HepG2 (cell line): ENCODE measurements around the gene AGER. TPM values are rescaled to one million over a fixed set of nuclear protein-coding genes. Genes with fewer than 3 reads are reported as not detected.
A peak's percentile ranks its signal among the peaks of the same experiment; 100 is the strongest.

Source experiments
- ATM ChIP-seq: fragments of 450-650 bp; IDR thresholded peaks from 2 replicates; pipeline ENCODE4 v1.7.1; 2017; ENCODE audit warnings: mild to moderate bottlenecking, borderline replicate concordance
- CBFB ChIP-seq: sonication (generic); formaldehyde crosslinking; IDR thresholded peaks from 2 replicates; pipeline ENCODE4 v1.4.0; 2020; ENCODE audit warnings: missing genetic modification reagents
- CEBPG ChIP-seq: IDR thresholded peaks from 2 replicates; pipeline ENCODE4 v1.6.1; 2016
- DR1 ChIP-seq: sonication (generic); formaldehyde crosslinking; IDR thresholded peaks from 2 replicates; pipeline ENCODE4 v1.8.0; 2021; ENCODE audit warnings: mild to moderate bottlenecking, missing genetic modification reagents, inconsistent platforms
- ELF3 ChIP-seq: IDR thresholded peaks from 2 replicates; pipeline ENCODE4 v1.6.1; 2016; ENCODE audit warnings: missing genetic modification reagents, missing compliant biosample characterization
- IKZF1 ChIP-seq: fragments of 450-650 bp; IDR thresholded peaks from 2 replicates; pipeline ENCODE4 v1.7.1; 2016
- KDM2A ChIP-seq: sonication (generic); formaldehyde crosslinking; IDR thresholded peaks from 2 replicates; pipeline ENCODE4 v1.4.0; 2020; ENCODE audit warnings: low read depth, missing genetic modification reagents, borderline replicate concordance
- MATR3 ChIP-seq: sonication (generic); formaldehyde crosslinking; IDR thresholded peaks from 2 replicates; pipeline ENCODE4 v1.4.0; 2020; ENCODE audit warnings: missing genetic modification reagents
- MIER3 ChIP-seq: IDR thresholded peaks from 2 replicates; pipeline ENCODE4 v1.6.1; 2016; ENCODE audit warnings: missing compliant biosample characterization, borderline replicate concordance
- MTA1 ChIP-seq: sonication (generic); formaldehyde crosslinking; IDR thresholded peaks from 2 replicates; pipeline ENCODE4 v1.4.0; 2020; ENCODE audit warnings: missing genetic modification reagents, mild to moderate bottlenecking, borderline replicate concordance
- MXI1 ChIP-seq: IDR thresholded peaks from 3 replicates; pipeline ENCODE4 v1.6.1; 2012; ENCODE audit warnings: low read depth, low read length, inconsistent platforms, borderline replicate concordance
- PHB2 ChIP-seq: fragments of 450-650 bp; IDR thresholded peaks from 2 replicates; pipeline ENCODE4 v1.6.1; 2018; ENCODE audit not compliant: partially characterized antibody
- PHF8 ChIP-seq: sonication (generic); formaldehyde crosslinking; IDR thresholded peaks from 2 replicates; pipeline ENCODE4 v1.5.0; 2020; ENCODE audit warnings: missing genetic modification reagents
- RFXANK ChIP-seq: IDR thresholded peaks from 2 replicates; pipeline ENCODE4 v1.6.1; 2016
- SETDB1 ChIP-seq: sonication (generic); formaldehyde crosslinking; IDR thresholded peaks from 2 replicates; pipeline ENCODE4 v1.5.1; 2020; ENCODE audit warnings: missing genetic modification reagents, mild to moderate bottlenecking, borderline replicate concordance
- SRY ChIP-seq: sonication (generic); formaldehyde crosslinking; IDR thresholded peaks from 2 replicates; pipeline ENCODE4 v1.8.0; 2022; ENCODE audit warnings: mild to moderate bottlenecking, missing genetic modification reagents
- TGIF2 ChIP-seq: IDR thresholded peaks from 2 replicates; pipeline ENCODE4 v1.6.1; 2016; ENCODE audit warnings: control low read depth, missing compliant biosample characterization
- ZFP90 ChIP-seq: sonication (generic); formaldehyde crosslinking; IDR thresholded peaks from 2 replicates; pipeline ENCODE4 v1.8.0; 2022; ENCODE audit warnings: missing genetic modification reagents, mild to moderate bottlenecking, inconsistent platforms, borderline replicate concordance
- ZMAT3 ChIP-seq: sonication (generic); formaldehyde crosslinking; conservative IDR thresholded peaks from 2 replicates; pipeline ENCODE4 v1.7.0; 2021; ENCODE audit warnings: missing genetic modification reagents
- ZMYM3 ChIP-seq: sonication (generic); formaldehyde crosslinking; IDR thresholded peaks from 2 replicates; pipeline ENCODE4 v1.5.1; 2020; ENCODE audit warnings: mild to moderate bottlenecking, missing genetic modification reagents
- ZMYM4 ChIP-seq: sonication (generic); formaldehyde crosslinking; IDR thresholded peaks from 2 replicates; pipeline ENCODE4 v1.8.1; 2023; ENCODE audit warnings: mild to moderate bottlenecking, missing genetic modification reagents
- ZNF180 ChIP-seq: sonication (generic); formaldehyde crosslinking; IDR thresholded peaks from 2 replicates; pipeline ENCODE4 v1.4.0; 2020; ENCODE audit warnings: low read depth, missing genetic modification reagents, borderline replicate concordance
- ZNF30 ChIP-seq: sonication (generic); formaldehyde crosslinking; IDR thresholded peaks from 2 replicates; pipeline ENCODE4 v1.5.0; 2020; ENCODE audit warnings: mild to moderate bottlenecking, missing genetic modification reagents
- ZNF329 ChIP-seq: sonication (generic); formaldehyde crosslinking; IDR thresholded peaks from 2 replicates; pipeline ENCODE4 v1.9.0; 2021; ENCODE audit warnings: low read depth, mild to moderate bottlenecking, missing genetic modification reagents
- ZNF577 ChIP-seq: sonication (generic); formaldehyde crosslinking; IDR thresholded peaks from 2 replicates; pipeline ENCODE4 v1.4.0; 2020; ENCODE audit warnings: mild to moderate bottlenecking, low read depth, missing genetic modification reagents, borderline replicate concordance
- polyA plus RNA-seq, 8 experiments: library from polyadenylated mRNA; depleted of rRNA in 3 of 8; stranded (reverse) in 7 of 8; unstranded in 1 of 8; fragments of >200 nt; fragmentation: Illumina TruSeq in 4 of 8; extraction: Trizol in 4 of 8; gene quantifications; 2 replicates each; pipeline versions ENCODE4 v1.2.1 to v1.2.3, GENCODE V29; 2011 to 2016; ENCODE audit warnings: low read depth in 4 of 8, missing spikeins in 1 of 8, mixed read lengths in 1 of 8; ENCODE audit not compliant: insufficient read depth in 1 of 8
- total RNA-seq, 5 experiments: library from RNA; depleted of rRNA; stranded (reverse); fragments of >200 nt; fragmentation: Illumina TruSeq; extraction: Trizol; gene quantifications; 2 replicates each; pipeline ENCODE4 v1.2.3, GENCODE V29; 2016; ENCODE audit warnings: low read depth in 1 of 5
- TF ChIP-seq, protein P1 (sequence below): sonication (generic); formaldehyde crosslinking; IDR thresholded peaks from 2 replicates; pipeline ENCODE4 v1.8.1; 2023; ENCODE audit warnings: mild to moderate bottlenecking, moderate library complexity, missing genetic modification reagents
- TF ChIP-seq, protein P2 (sequence below): sonication (generic); formaldehyde crosslinking; IDR thresholded peaks from 2 replicates; pipeline ENCODE4 v1.8.0; 2022; ENCODE audit warnings: missing genetic modification reagents, mild to moderate bottlenecking, moderate library complexity, borderline replicate concordance
- TF ChIP-seq, protein P3 (sequence below): sonication (generic); formaldehyde crosslinking; IDR thresholded peaks from 2 replicates; pipeline ENCODE4 v1.5.0; 2020; ENCODE audit warnings: missing genetic modification reagents

Gene AGER
- total and polyA plus RNA-seq, 2 of the 13 experiments (the other 11 are each of a cell fraction or from before 2014, with no cell fraction given): 1.9 to 5.1 TPM

DNA sequence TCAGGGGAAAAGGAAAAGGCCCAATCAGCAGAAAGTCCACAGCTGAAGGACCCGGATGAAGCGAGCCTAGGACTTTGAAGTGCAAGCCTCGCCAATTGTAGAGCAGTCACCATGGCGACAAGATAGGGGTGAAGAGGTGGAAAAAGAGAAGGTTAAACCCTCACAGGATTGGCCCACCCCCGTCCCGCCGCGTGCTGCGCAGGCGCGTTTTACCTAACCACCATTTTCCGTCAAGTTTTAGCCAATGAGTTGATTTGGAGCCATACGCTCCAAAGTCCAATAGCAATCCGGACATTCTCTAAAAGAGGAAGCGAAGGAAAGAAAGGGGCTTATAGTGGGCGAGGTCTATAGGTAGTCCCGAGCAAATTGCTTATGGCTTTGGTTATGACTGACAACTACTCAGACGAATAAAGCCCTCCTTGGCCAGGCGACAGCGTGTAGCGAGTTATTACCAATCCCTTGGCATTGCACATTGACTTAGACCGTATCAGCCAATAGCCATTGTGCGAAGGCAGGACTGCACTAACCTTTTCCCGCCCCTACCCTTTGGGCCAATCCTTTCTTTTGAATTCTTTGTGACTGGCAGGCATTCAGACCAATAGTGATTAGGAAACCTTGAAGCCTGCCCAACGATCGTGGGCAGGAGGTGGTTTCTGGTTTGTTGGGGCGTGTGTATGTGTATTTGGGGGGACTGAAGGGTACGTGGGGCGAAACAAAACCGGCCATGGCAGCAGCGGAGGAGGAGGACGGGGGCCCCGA is 6.1 kb downstream of the AGER start, which contains the start of gene RNF5 (continued):
- TF ChIP-seq KDM2A: no peak; the same call in 1 of the 2 replicates
- 0 out of 2 replicates have a peak, but pooled peaks have one; percentile 5 for TF ChIP-seq DR1
- TF ChIP-seq ZMYM3 (CRISPR knock-in tag): no peak
- no peak for TF ChIP-seq PHB2
- no peak for TF ChIP-seq ZNF329 (CRISPR knock-in tag)
- no peak for TF ChIP-seq PHF8 (CRISPR knock-in tag)
- TF ChIP-seq RFXANK (CRISPR knock-in tag): peak; percentile 24; the same call in 1 of the 2 replicates
- TF ChIP-seq, protein P1, sequence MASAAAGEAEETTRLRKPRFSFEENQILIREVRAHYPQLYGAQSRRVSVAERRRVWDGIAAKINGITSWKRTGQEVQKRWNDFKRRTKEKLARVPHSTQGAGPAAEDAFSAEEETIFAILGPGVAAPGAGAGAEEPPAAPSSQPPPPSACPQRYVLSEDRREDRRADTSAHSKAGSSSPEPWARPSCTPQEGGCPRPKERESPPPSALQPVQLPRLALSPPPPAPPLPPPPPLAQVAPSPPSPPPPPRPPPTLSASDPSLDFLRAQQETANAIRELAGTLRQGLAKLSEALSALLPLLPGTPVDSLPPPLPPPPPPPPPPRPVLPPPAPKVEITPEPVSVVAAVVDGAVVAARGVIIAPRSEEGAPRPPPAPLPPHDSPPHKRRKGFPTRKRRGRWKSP: 0 out of 2 replicates have a peak, but pooled peaks have one; percentile 19
- TF ChIP-seq CEBPG: peak; percentile 36; the same call in 1 of the 2 replicates
- TF ChIP-seq ZMYM4 (CRISPR knock-in tag): peak; percentile 12
- no peak for TF ChIP-seq IKZF1
- peak; percentile 17; the same call in 1 of the 2 replicates for TF ChIP-seq ZFP90 (CRISPR knock-in tag)
- no peak for TF ChIP-seq MIER3 (CRISPR knock-in tag)
- no peak for TF ChIP-seq MATR3 (CRISPR knock-in tag)
- 0 out of 2 replicates have a peak, but pooled peaks have one; percentile 24 for TF ChIP-seq ZMAT3 (CRISPR knock-in tag)
- peak; percentile 32; the same call in 1 of the 2 replicates for TF ChIP-seq TGIF2 (CRISPR knock-in tag)
- TF ChIP-seq MTA1 (CRISPR knock-in tag): no peak
- TF ChIP-seq ZNF577 (CRISPR knock-in tag): no peak
- TF ChIP-seq SETDB1 (CRISPR knock-in tag): no peak
- TF ChIP-seq ATM: no peak
- no peak for TF ChIP-seq ZNF30 (CRISPR knock-in tag)
- no peak for TF ChIP-seq SRY (CRISPR knock-in tag)
- TF ChIP-seq, protein P2, sequence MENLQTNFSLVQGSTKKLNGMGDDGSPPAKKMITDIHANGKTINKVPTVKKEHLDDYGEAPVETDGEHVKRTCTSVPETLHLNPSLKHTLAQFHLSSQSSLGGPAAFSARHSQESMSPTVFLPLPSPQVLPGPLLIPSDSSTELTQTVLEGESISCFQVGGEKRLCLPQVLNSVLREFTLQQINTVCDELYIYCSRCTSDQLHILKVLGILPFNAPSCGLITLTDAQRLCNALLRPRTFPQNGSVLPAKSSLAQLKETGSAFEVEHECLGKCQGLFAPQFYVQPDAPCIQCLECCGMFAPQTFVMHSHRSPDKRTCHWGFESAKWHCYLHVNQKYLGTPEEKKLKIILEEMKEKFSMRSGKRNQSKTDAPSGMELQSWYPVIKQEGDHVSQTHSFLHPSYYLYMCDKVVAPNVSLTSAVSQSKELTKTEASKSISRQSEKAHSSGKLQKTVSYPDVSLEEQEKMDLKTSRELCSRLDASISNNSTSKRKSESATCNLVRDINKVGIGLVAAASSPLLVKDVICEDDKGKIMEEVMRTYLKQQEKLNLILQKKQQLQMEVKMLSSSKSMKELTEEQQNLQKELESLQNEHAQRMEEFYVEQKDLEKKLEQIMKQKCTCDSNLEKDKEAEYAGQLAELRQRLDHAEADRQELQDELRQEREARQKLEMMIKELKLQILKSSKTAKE: no peak
- TF ChIP-seq, protein P3, sequence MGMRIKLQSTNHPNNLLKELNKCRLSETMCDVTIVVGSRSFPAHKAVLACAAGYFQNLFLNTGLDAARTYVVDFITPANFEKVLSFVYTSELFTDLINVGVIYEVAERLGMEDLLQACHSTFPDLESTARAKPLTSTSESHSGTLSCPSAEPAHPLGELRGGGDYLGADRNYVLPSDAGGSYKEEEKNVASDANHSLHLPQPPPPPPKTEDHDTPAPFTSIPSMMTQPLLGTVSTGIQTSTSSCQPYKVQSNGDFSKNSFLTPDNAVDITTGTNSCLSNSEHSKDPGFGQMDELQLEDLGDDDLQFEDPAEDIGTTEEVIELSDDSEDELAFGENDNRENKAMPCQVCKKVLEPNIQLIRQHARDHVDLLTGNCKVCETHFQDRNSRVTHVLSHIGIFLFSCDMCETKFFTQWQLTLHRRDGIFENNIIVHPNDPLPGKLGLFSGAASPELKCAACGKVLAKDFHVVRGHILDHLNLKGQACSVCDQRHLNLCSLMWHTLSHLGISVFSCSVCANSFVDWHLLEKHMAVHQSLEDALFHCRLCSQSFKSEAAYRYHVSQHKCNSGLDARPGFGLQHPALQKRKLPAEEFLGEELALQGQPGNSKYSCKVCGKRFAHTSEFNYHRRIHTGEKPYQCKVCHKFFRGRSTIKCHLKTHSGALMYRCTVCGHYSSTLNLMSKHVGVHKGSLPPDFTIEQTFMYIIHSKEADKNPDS (CRISPR knock-in tag): no peak
- no peak for TF ChIP-seq ZNF180 (CRISPR knock-in tag)
- peak; percentile 64 for TF ChIP-seq ELF3
- TF ChIP-seq MXI1: peak; percentile 90; the same call in 2 of the 3 replicates
- no peak for TF ChIP-seq CBFB (CRISPR knock-in tag)
